H1 (cell line): ENCODE results near the gene PPP1R18. TPM values are rescaled to one million over a fixed set of nuclear protein-coding genes. Genes with fewer than 3 reads are reported as not detected.

Experiments
- CBX5 ChIP-seq: fragments of 300-800, 300-1000 bp; sonication (generic); IDR thresholded peaks from 2 replicates; pipeline ENCODE4 v1.7.1; 2016; ENCODE audit warnings: antibody characterized with exemption, low read length, low read depth
- CEBPB ChIP-seq: IDR thresholded peaks from 2 replicates; pipeline ENCODE4 v1.6.1; 2012; ENCODE audit warnings: low read depth, low read length
- CHD7 ChIP-seq: fragments of 300-600 bp; sonication (generic); IDR thresholded peaks from 2 replicates; pipeline ENCODE4 v1.7.1; 2012; ENCODE audit warnings: low read length, moderate library complexity, mild to moderate bottlenecking, inconsistent platforms; ENCODE audit not compliant: insufficient replicate concordance
- FOSL1 ChIP-seq: IDR thresholded peaks from 2 replicates; pipeline ENCODE4 v1.6.1; 2011; ENCODE audit warnings: mild to moderate bottlenecking, low read depth, low read length, moderate library complexity; ENCODE audit not compliant: insufficient read depth
- KDM4A ChIP-seq: IDR thresholded peaks from one replicate; pipeline ENCODE4 v1.7.1; 2012; ENCODE audit warnings: low read depth, mild to moderate bottlenecking, moderate library complexity, low read length, inconsistent platforms; ENCODE audit not compliant: severe bottlenecking
- PHF8 ChIP-seq: fragments of 200-600 bp; sonication (generic); conservative IDR thresholded peaks from 2 replicates; pipeline ENCODE4 v1.7.1; 2012; ENCODE audit warnings: low read depth, mild to moderate bottlenecking, inconsistent platforms, low read length, moderate library complexity
- SIN3A ChIP-seq, 2 experiments: IDR thresholded peaks in 1 of 2; conservative IDR thresholded peaks in 1 of 2; 2 replicates each; pipeline ENCODE4 v1.6.1; 2011 to 2012; ENCODE audit warnings: low read length in 2 of 2, improper control_type of control experiment in 1 of 2, low read depth in 1 of 2, mild to moderate bottlenecking in 1 of 2
- SP1 ChIP-seq: IDR thresholded peaks from 2 replicates; pipeline ENCODE4 v1.6.1; 2011; ENCODE audit warnings: low read depth, low read length
- polyA plus RNA-seq, 7 experiments: library from polyadenylated mRNA; depleted of rRNA in 3 of 7; stranded (reverse) in 5 of 7; unstranded in 2 of 7; fragments of >200 nt in 5 of 7; fragments of 200-250 nt in 2 of 7; gene quantifications; 1 replicate in 5 of 7; 2 replicates in 1 of 7; 4 replicates in 1 of 7; pipeline versions ENCODE4 v1.2.1 to v1.2.3, GENCODE V29; 2011 to 2013; ENCODE audit warnings: missing spikeins in 2 of 7, mixed read lengths in 2 of 7
- total RNA-seq: library from RNA; stranded (reverse); fragmentation: NEBNext Ultra II Directional; extraction: Animal tissue kit (Norgen Biotek cat#: 25700); gene quantifications from 2 replicates; pipeline ENCODE4 v1.2.1, GENCODE V29; 2021
- TF ChIP-seq, protein P1 (sequence below): IDR thresholded peaks from 2 replicates; pipeline ENCODE4 v1.6.1; 2011; ENCODE audit warnings: low read depth, mild to moderate bottlenecking, low read length; ENCODE audit not compliant: insufficient read depth

The PPP1R18 gene
- total and polyA plus RNA-seq, 2 of the 8 experiments (the other 6 are each of a cell fraction or from before 2014, with no cell fraction given): 25.1 to 29.1 TPM

DNA sequence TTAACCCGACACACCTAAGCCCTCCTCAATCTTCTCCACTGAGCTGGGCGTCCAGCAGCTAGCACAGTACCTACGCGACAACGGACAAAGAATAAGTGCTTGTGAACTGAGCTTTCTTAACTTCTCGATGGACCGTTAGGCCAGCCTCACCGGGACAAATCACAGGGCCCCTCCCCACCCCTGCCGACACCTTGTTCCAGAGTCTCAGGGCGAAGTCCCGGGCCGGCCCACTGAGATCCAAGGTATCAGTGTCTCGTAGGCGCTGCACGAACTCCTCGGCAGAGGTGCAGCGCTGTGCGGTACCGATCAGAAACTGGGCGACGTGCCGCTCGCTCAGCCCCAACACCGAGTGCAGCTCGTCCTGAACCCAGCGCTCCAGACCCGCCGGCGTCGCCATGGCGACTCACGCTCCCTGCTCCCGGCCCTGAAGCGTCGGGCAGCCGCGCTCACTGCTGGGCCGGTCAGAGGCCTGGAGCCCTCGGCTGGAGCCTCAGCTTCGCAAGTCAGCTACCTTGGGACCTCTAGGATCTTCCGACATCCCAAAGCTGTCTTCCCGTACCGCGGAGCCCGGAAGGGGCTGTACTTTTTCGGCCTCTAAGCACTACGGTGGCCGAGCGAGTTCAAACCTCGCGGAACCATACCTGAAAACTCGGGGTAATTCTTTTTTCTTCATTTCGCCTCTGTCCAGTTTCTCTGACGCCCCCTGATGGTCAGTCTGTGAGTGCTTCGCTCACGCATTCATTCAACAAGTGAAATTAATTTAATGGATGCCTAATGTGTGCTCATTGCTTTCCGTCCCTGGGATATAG is 13.8 kb downstream of the PPP1R18 start, which contains the start of gene DHX16 (continued):
- TF ChIP-seq CHD7 (no peak), PHF8 (peak; percentile 56), KDM4A (peak; percentile 82), SP1 (0 out of 2 replicates have a peak, but pooled peaks have one; percentile 54), FOSL1 (no peak), CBX5 (no peak), CEBPB (no peak), SIN3A (conservative IDR thresholded peaks at IDR 0.05 in 1 of 2, IDR thresholded peaks at IDR 0.05 in 1 of 2; ENCODE audit: low read depth in 1 of 2, low read length in 2 of 2) (peak; percentile 86 to 95; a peak in 3 of 4 replicates)
- TF ChIP-seq, protein P1, sequence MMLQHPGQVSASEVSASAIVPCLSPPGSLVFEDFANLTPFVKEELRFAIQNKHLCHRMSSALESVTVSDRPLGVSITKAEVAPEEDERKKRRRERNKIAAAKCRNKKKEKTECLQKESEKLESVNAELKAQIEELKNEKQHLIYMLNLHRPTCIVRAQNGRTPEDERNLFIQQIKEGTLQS: no peak
